Liver (tissue), 9 donors: ENCODE data around the gene GUCA2A. TPM values are rescaled to one million over a fixed set of nuclear protein-coding genes. Genes with fewer than 3 reads are reported as not detected.

ENCODE experiments used
- DNase-seq: peaks from one replicate; pipeline ENCODE4 v3.0.0-alpha.2; 2017; ENCODE audit warnings: low spot score
- H3K27ac ChIP-seq, 2 donors: one replicate each; pipeline ENCODE4 v1.7.0; 2013; ENCODE audit warnings: inconsistent platforms in 2 of 2, low read length in 2 of 2, control low read depth in 1 of 2, low read depth in 1 of 2, mild to moderate bottlenecking in 1 of 2
- H3K27me3 ChIP-seq, 4 donors: one replicate each; pipeline versions ENCODE4 v1.6.1 to v1.7.0; 2013; ENCODE audit warnings: low read length in 3 of 4, inconsistent platforms in 1 of 4, mild to moderate bottlenecking in 1 of 4, moderate library complexity in 1 of 4; ENCODE audit not compliant: control insufficient read depth in 4 of 4, insufficient read depth in 4 of 4
- H3K36me3 ChIP-seq, 4 donors: one replicate each; pipeline versions ENCODE4 v1.6.1 to v1.7.0; 2013; ENCODE audit warnings: low read length in 3 of 4, mild to moderate bottlenecking in 3 of 4, low read depth in 1 of 4, moderate library complexity in 1 of 4; ENCODE audit not compliant: control insufficient read depth in 4 of 4, insufficient read depth in 3 of 4
- H3K4me1 ChIP-seq, 4 donors: one replicate each; pipeline versions ENCODE4 v1.6.1 to v1.7.0; 2013; ENCODE audit warnings: low read length in 3 of 4, mild to moderate bottlenecking in 3 of 4, moderate library complexity in 1 of 4; ENCODE audit not compliant: control insufficient read depth in 4 of 4, insufficient read depth in 4 of 4
- H3K4me3 ChIP-seq, 3 donors: one replicate each; pipeline versions ENCODE4 v1.6.1 to v1.7.0; 2013; ENCODE audit warnings: low read length in 3 of 3, control low read depth in 1 of 3, low read depth in 1 of 3, mild to moderate bottlenecking in 1 of 3
- H3K9ac ChIP-seq, 2 donors: one replicate each; pipeline ENCODE4 v1.7.0; 2013; ENCODE audit warnings: low read length in 2 of 2, mild to moderate bottlenecking in 2 of 2, moderate library complexity in 2 of 2, control low read depth in 1 of 2, low read depth in 1 of 2
- H3K9me3 ChIP-seq, 4 donors: one replicate each; pipeline versions ENCODE4 v1.6.1 to v1.7.0; 2013; ENCODE audit warnings: low read length in 3 of 4; ENCODE audit not compliant: control insufficient read depth in 4 of 4
- ATF3 ChIP-seq: IDR thresholded peaks from 2 replicates; pipeline ENCODE4 v1.6.1; 2016; ENCODE audit warnings: antibody characterized with exemption
- EGR1 ChIP-seq, 2 donors: IDR thresholded peaks; 2 replicates each; pipeline ENCODE4 v1.6.1; 2016 to 2018; ENCODE audit warnings: antibody characterized with exemption in 2 of 2, low read depth in 2 of 2
- FOXA1 ChIP-seq: IDR thresholded peaks from 2 replicates; pipeline ENCODE4 v1.6.1; 2016; ENCODE audit warnings: antibody characterized with exemption
- FOXA2 ChIP-seq: IDR thresholded peaks from 2 replicates; pipeline ENCODE4 v1.6.1; 2016; ENCODE audit warnings: antibody characterized with exemption
- GABPA ChIP-seq, 2 donors: IDR thresholded peaks in 1 of 2; conservative IDR thresholded peaks in 1 of 2; 2 replicates each; pipeline ENCODE4 v1.6.1; 2016; ENCODE audit warnings: antibody characterized with exemption in 2 of 2, mild to moderate bottlenecking in 1 of 2, moderate library complexity in 1 of 2
- HNF4A ChIP-seq, 2 donors: conservative IDR thresholded peaks; 2 replicates each; pipeline ENCODE4 v1.6.1; 2016; ENCODE audit warnings: antibody characterized with exemption in 2 of 2, mild to moderate bottlenecking in 2 of 2
- HNF4G ChIP-seq: IDR thresholded peaks from 2 replicates; pipeline ENCODE4 v1.6.1; 2016; ENCODE audit warnings: antibody characterized with exemption
- JUND ChIP-seq, 2 donors: IDR thresholded peaks; 2 replicates each; pipeline ENCODE4 v1.6.1; 2016; ENCODE audit warnings: antibody characterized with exemption in 2 of 2
- MAX ChIP-seq: IDR thresholded peaks from 2 replicates; pipeline ENCODE4 v1.6.1; 2016; ENCODE audit warnings: antibody characterized with exemption
- NR2F2 ChIP-seq: IDR thresholded peaks from 2 replicates; pipeline ENCODE4 v1.6.1; 2016; ENCODE audit warnings: antibody characterized with exemption
- RAD21 ChIP-seq, 2 donors: IDR thresholded peaks; 2 replicates each; pipeline ENCODE4 v1.6.1; 2016; ENCODE audit warnings: antibody characterized with exemption in 2 of 2, mild to moderate bottlenecking in 2 of 2
- REST ChIP-seq: IDR thresholded peaks from 2 replicates; pipeline ENCODE4 v1.6.1; 2016; ENCODE audit warnings: antibody characterized with exemption, mild to moderate bottlenecking
- RXRA ChIP-seq, 2 donors: IDR thresholded peaks; 2 replicates each; pipeline ENCODE4 v1.6.1; 2017 to 2018; ENCODE audit warnings: antibody characterized with exemption in 2 of 2, mild to moderate bottlenecking in 1 of 2
- SP1 ChIP-seq: IDR thresholded peaks from 2 replicates; pipeline ENCODE4 v1.6.1; 2018; ENCODE audit warnings: antibody characterized with exemption, mild to moderate bottlenecking
- TAF1 ChIP-seq: conservative IDR thresholded peaks from 2 replicates; pipeline ENCODE4 v1.6.1; 2016; ENCODE audit warnings: antibody characterized with exemption, mild to moderate bottlenecking
- YY1 ChIP-seq: IDR thresholded peaks from 2 replicates; pipeline ENCODE4 v1.6.1; 2016; ENCODE audit warnings: antibody characterized with exemption, mild to moderate bottlenecking
- ZBTB33 ChIP-seq: IDR thresholded peaks from 2 replicates; pipeline ENCODE4 v1.6.1; 2016; ENCODE audit warnings: antibody characterized with exemption
- WGBS: extraction: QIAGEN DNeasy Blood & Tissue Kit; methylation state at CpG from one replicate; pipeline ENCODE4 v1.1.7; 2013; 5-methylcytosine and 5-hydroxymethylcytosine counted together
- polyA plus RNA-seq, 2 donors: library from polyadenylated mRNA; stranded (reverse) in 1 of 2; unstranded in 1 of 2; fragments of 200-250 nt in 1 of 2; fragments of >200 nt in 1 of 2; fragmentation: Nextera tagmentation in 1 of 2; extraction: Ambion mirVana in 1 of 2; gene quantifications; one replicate each; pipeline versions ENCODE4 v1.2.1 to v1.2.3, GENCODE V29; 2013 to 2015
- total RNA-seq, 2 donors: library from RNA; depleted of rRNA; stranded (reverse); fragments of >200 nt; gene quantifications; one replicate each; pipeline ENCODE4 v1.2.3, GENCODE V29; 2014
- donor health status: healthy.
- donor health status: healthy.
- donor health status: healthy.
- donor health status: healthy.
- donor health status: healthy.

GUCA2A gene
- total and polyA plus RNA-seq, 4 donors: not detected

- no peak for DNase-seq
- Histone ChIP-seq H3K4me1 (peaks cover 8 to 20% (median 10%) of the 10 kb centered on the region in 4 donors), H3K27ac (no peak overlapping the region), H3K9ac (no peak overlapping the region), H3K9me3 (peaks cover 0 to 1% (median 0%) of the 10 kb centered on the region in 4 donors), H3K36me3 (no peaks in the 10 kb centered on the region), H3K27me3 (no peaks in the 10 kb centered on the region), H3K4me3 (no peak overlapping the region)
- TF ChIP-seq NR2F2 (no peak), RAD21 (IDR thresholded peaks at IDR 0.05) (no peak), HNF4A (conservative IDR thresholded peaks at IDR 0.05) (no peak), ZBTB33 (no peak), FOXA2 (no peak), TAF1 (no peak), GABPA (IDR thresholded peaks at IDR 0.05 in 1 of 2, conservative IDR thresholded peaks at IDR 0.05 in 1 of 2) (no peak), FOXA1 (no peak), RXRA (IDR thresholded peaks at IDR 0.05) (no peak), EGR1 (IDR thresholded peaks at IDR 0.05; ENCODE audit: low read depth in 2 of 2) (no peak), ATF3 (no peak), YY1 (no peak), MAX (no peak), HNF4G (no peak), JUND (IDR thresholded peaks at IDR 0.05) (no peak), SP1 (no peak), REST (no peak)
- 93% methylated on average over 13 of the region's 13 CpGs for WGBS
Measured at GRCh38 chr1:42154685-42155084, 9.9 kb downstream of the GUCA2A start.

GRCh38 chr1:42153624-42154023 is 10.9 kb downstream of the GUCA2A start:
- DNase-seq: no peak
- 83% methylated on average over 6 of the region's 6 CpGs for WGBS
- H3K4me3 ChIP-seq: no peak overlapping the region
- H3K9me3 ChIP-seq: no peaks in the 10 kb centered on the region
- peaks cover 8 to 20% (median 10%) of the 10 kb centered on the region in 4 donors for H3K4me1 ChIP-seq
- H3K9ac ChIP-seq: no peak overlapping the region
- H3K36me3 ChIP-seq: no peaks in the 10 kb centered on the region
- no peak for TF ChIP-seq FOXA1
- H3K27me3 ChIP-seq: no peaks in the 10 kb centered on the region
- no peak overlapping the region for H3K27ac ChIP-seq
